A549 (cell line): ENCODE data around the gene MMP2. TPM values are rescaled to one million over a fixed set of nuclear protein-coding genes. Genes with fewer than 3 reads are reported as not detected.

ENCODE experiments used
- ATAC-seq, 2 experiments: fragments of 200-7000 bp in 1 of 2; fragments of >200 bp in 1 of 2; cut with Nextera tagmentation in 1 of 2; cut with Tn5 transposase in 1 of 2; 3 replicates each; pipeline versions ENCODE4 v1.8.0 to v1.9.1; 2018 to 2020; ENCODE audit warnings: mild to moderate bottlenecking in 1 of 2, moderate library complexity in 1 of 2
- CTCF ChIA-PET: fragments of 300-600 bp; sonication (Branson Sonifier 250); formaldehyde crosslinking; extraction: SDS; loops from one replicate; lab custom pipeline; 2021; ENCODE audit warnings: antibody characterized with exemption, inconsistent platforms; lab: Yijun Ruan, JAX
- POLR2A ChIA-PET: fragments of 350-600 bp; formaldehyde crosslinking; extraction: SDS; loops from one replicate; lab custom pipeline; 2021; ENCODE audit warnings: antibody characterized with exemption, inconsistent platforms; lab: Yijun Ruan, JAX
- DNase-seq, 2 experiments: peaks; one replicate each; pipeline versions ENCODE4 v3.0.0 to v3.0.0-alpha.2; 2011 to 2016; ENCODE audit warnings: low read depth in 1 of 2, low spot score in 1 of 2
- FAIRE-seq: peaks from 2 replicates; lab custom pipeline; 2011; peaks lifted over from hg19 to GRCh38; lab: Jason Lieb, UNC
- H3K27ac ChIP-seq, 2 experiments: fragments of >200 bp; sonication (Bioruptor Twin); formaldehyde crosslinking; 3 replicates each; pipeline ENCODE4 v1.5.1; 2016 to 2017
- H3K4me1 ChIP-seq: fragments of >200 bp; sonication (Bioruptor Twin); formaldehyde crosslinking; 3 replicates; pipeline ENCODE4 v1.6.1; 2016
- H3K4me2 ChIP-seq: fragments of >200 bp; sonication (Bioruptor Twin); formaldehyde crosslinking; 3 replicates; pipeline ENCODE4 v1.6.1; 2016
- H3K4me3 ChIP-seq: fragments of >200 bp; sonication (Bioruptor Twin); formaldehyde crosslinking; 3 replicates; pipeline ENCODE4 v1.5.1; 2016
- H3K9me3 ChIP-seq: fragments of >200 bp; sonication (Bioruptor Twin); formaldehyde crosslinking; 3 replicates; pipeline ENCODE4 v1.6.1; 2016
- CBX2 ChIP-seq: fragments of 200-600 bp; sonication (generic); IDR thresholded peaks from 2 replicates; pipeline ENCODE4 v1.6.1; 2016; ENCODE audit warnings: low read depth, mild to moderate bottlenecking, borderline replicate concordance
- CEBPB ChIP-seq, 2 experiments: fragments of >200 bp in 1 of 2; sonication (Bioruptor Twin) in 1 of 2; formaldehyde crosslinking in 1 of 2; IDR thresholded peaks; 2 replicates each; pipeline ENCODE4 v1.6.1; 2012 to 2016
- EHF ChIP-seq: fragments of 250-450 bp; sonication (Bioruptor Pico); IDR thresholded peaks from 2 replicates; pipeline ENCODE4 v1.5.0; 2020; ENCODE audit warnings: mild to moderate bottlenecking
- ELK1 ChIP-seq: fragments of 150-350 bp; IDR thresholded peaks from 2 replicates; pipeline ENCODE4 v1.6.1; 2014; ENCODE audit warnings: low read depth, mild to moderate bottlenecking, low read length
- EP300 ChIP-seq, 2 experiments: fragments of >200 bp; sonication (Bioruptor Twin); formaldehyde crosslinking; IDR thresholded peaks; 2 replicates in 1 of 2; 3 replicates in 1 of 2; pipeline ENCODE4 v1.6.1; 2016 to 2017
- FOSB ChIP-seq: fragments of 250-450 bp; sonication (Bioruptor Pico); IDR thresholded peaks from 2 replicates; pipeline ENCODE4 v1.5.0; 2020; ENCODE audit warnings: mild to moderate bottlenecking, moderate library complexity
- HMGXB4 ChIP-seq: fragments of 250-450 bp; sonication (Bioruptor Pico); IDR thresholded peaks from 2 replicates; pipeline ENCODE4 v1.5.0; 2021; ENCODE audit warnings: mild to moderate bottlenecking, moderate library complexity, borderline replicate concordance
- HOXA7 ChIP-seq: fragments of 250-450 bp; sonication (Bioruptor Pico); IDR thresholded peaks from 2 replicates; pipeline ENCODE4 v1.5.0; 2020; ENCODE audit warnings: mild to moderate bottlenecking, moderate library complexity
- HOXB13 ChIP-seq: fragments of 250-450 bp; sonication (Bioruptor Pico); IDR thresholded peaks from 2 replicates; pipeline ENCODE4 v1.5.0; 2020; ENCODE audit warnings: low read depth, mild to moderate bottlenecking, moderate library complexity
- KDM5A ChIP-seq: fragments of 200-600 bp; sonication (generic); IDR thresholded peaks from 2 replicates; pipeline ENCODE4 v1.6.1; 2016; ENCODE audit warnings: antibody characterized with exemption, mild to moderate bottlenecking
- MAFK ChIP-seq: fragments of 450-650 bp; IDR thresholded peaks from 2 replicates; pipeline ENCODE4 v1.6.1; 2014; ENCODE audit not compliant: partially characterized antibody
- MYC ChIP-seq: IDR thresholded peaks from 2 replicates; pipeline ENCODE4 v1.6.1; 2012; ENCODE audit warnings: mild to moderate bottlenecking, inconsistent platforms, low read length, improper control_type of control experiment, borderline replicate concordance
- NR3C1 ChIP-seq: fragments of >200 bp; sonication (Bioruptor Twin); formaldehyde crosslinking; IDR thresholded peaks from 3 replicates; pipeline ENCODE4 v1.6.1; 2017
- POLR2A ChIP-seq: IDR thresholded peaks from 2 replicates; pipeline ENCODE4 v1.6.1; 2012; ENCODE audit warnings: mild to moderate bottlenecking, low read length
- RAD21 ChIP-seq, 2 experiments: fragments of >200 bp in 1 of 2; sonication (Bioruptor Twin) in 1 of 2; formaldehyde crosslinking in 1 of 2; IDR thresholded peaks in 1 of 2; conservative IDR thresholded peaks in 1 of 2; 2 replicates in 1 of 2; 3 replicates in 1 of 2; pipeline ENCODE4 v1.6.1; 2012 to 2018; ENCODE audit warnings: inconsistent platforms in 1 of 2
- RNF2 ChIP-seq: fragments of 200-600 bp; sonication (generic); IDR thresholded peaks from 2 replicates; pipeline ENCODE4 v1.6.1; 2016; ENCODE audit warnings: low read depth, mild to moderate bottlenecking, antibody characterized with exemption, moderate library complexity, borderline replicate concordance
- TFCP2L1 ChIP-seq: fragments of 250-450 bp; sonication (Bioruptor Pico); IDR thresholded peaks from 2 replicates; pipeline ENCODE4 v1.5.0; 2021; ENCODE audit warnings: mild to moderate bottlenecking
- TP53 ChIP-seq: fragments of 250-450 bp; sonication (Bioruptor Pico); IDR thresholded peaks from 2 replicates; pipeline ENCODE4 v1.5.0; 2021; ENCODE audit warnings: mild to moderate bottlenecking, moderate library complexity
- ZNF302 ChIP-seq: fragments of 250-450 bp; sonication (Bioruptor Pico); IDR thresholded peaks from 2 replicates; pipeline ENCODE4 v1.9.0; 2021; ENCODE audit warnings: inconsistent platforms, mild to moderate bottlenecking, moderate library complexity
- WGBS: methylation state at CpG from one replicate; pipeline ENCODE4 v1.1.6; 2017; ENCODE audit errors: missing lambda C conversion rate; 5-methylcytosine and 5-hydroxymethylcytosine counted together
- polyA plus RNA-seq, 4 experiments: library from polyadenylated mRNA; depleted of rRNA in 3 of 4; stranded (reverse); fragments of >200 nt; fragmentation: RNase III in 1 of 4; extraction: RNeasy Plus Mini Kit Qiagen cat#74134 plus additional on column Dnase treatment in 1 of 4; gene quantifications; 2 replicates in 3 of 4; 3 replicates in 1 of 4; pipeline ENCODE4 v1.2.3, GENCODE V29; 2011 to 2017
- TF ChIP-seq, protein P1 (sequence below): fragments of 200-600 bp; sonication (generic); IDR thresholded peaks from 2 replicates; pipeline ENCODE4 v1.6.1; 2016; ENCODE audit warnings: antibody characterized with exemption, mild to moderate bottlenecking, moderate library complexity

MMP2 gene
- polyA plus RNA-seq, 2 of the 4 experiments (the other 2 are of a cell fraction), result 11.5 to 11.8 TPM

DNA sequence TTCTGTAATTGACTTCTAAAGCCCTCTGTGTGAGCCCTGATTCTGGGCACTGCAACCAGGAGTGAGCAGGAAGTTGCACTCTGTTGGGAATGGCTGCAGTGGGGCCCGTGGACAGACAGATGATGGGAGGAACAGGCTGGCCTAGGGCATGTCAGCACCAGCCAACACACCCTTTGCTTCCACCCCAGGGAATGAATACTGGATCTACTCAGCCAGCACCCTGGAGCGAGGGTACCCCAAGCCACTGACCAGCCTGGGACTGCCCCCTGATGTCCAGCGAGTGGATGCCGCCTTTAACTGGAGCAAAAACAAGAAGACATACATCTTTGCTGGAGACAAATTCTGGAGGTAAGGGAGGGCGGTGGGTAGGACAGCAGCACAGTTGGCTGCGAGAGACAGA lies 19.1 kb downstream of the MMP2 start (continued):
- TF ChIP-seq HOXA7 (CRISPR knock-in tag), result no peak
- TF ChIP-seq RAD21 (conservative IDR thresholded peaks at IDR 0.05 in 1 of 2, IDR thresholded peaks at IDR 0.05 in 1 of 2), result no peak
- TF ChIP-seq HMGXB4 (CRISPR knock-in tag), result no peak
- TF ChIP-seq CEBPB (IDR thresholded peaks at IDR 0.05), result no peak
- TF ChIP-seq ELK1, result no peak

DNA sequence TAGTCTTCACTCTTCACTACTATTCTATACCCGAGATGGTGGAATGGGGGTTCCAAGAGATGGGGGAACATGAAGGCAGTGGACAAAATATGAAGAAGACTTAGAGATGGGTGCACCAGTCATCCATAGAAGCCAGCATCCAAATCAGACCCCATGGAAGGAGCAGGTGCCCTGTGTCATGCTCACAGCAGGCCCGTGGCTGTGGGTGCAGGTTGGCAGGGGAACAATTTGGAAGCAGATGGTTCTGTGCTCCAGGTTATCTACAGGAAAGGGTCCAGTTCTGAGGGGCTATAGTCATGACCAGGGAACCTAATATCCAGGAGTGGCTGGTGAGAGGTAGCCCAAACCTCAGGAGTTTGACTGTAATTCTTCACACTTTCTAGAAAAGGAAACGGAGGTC lies 20.3 kb downstream of the MMP2 start:
- no peaks in the 10 kb centered on the region for H3K9me3 ChIP-seq
- H3K27ac ChIP-seq, result no peak overlapping the region
- POLR2A ChIA-PET, result no interaction called here
- WGBS, result 52% methylated on average over 3 of the region's 3 CpGs
- ATAC-seq (no peak), FAIRE-seq (no peak), DNase-seq (no peak)
- TF ChIP-seq TFCP2L1 (CRISPR knock-in tag), result no peak
- TF ChIP-seq POLR2A, result no peak
- TF ChIP-seq, protein P1, sequence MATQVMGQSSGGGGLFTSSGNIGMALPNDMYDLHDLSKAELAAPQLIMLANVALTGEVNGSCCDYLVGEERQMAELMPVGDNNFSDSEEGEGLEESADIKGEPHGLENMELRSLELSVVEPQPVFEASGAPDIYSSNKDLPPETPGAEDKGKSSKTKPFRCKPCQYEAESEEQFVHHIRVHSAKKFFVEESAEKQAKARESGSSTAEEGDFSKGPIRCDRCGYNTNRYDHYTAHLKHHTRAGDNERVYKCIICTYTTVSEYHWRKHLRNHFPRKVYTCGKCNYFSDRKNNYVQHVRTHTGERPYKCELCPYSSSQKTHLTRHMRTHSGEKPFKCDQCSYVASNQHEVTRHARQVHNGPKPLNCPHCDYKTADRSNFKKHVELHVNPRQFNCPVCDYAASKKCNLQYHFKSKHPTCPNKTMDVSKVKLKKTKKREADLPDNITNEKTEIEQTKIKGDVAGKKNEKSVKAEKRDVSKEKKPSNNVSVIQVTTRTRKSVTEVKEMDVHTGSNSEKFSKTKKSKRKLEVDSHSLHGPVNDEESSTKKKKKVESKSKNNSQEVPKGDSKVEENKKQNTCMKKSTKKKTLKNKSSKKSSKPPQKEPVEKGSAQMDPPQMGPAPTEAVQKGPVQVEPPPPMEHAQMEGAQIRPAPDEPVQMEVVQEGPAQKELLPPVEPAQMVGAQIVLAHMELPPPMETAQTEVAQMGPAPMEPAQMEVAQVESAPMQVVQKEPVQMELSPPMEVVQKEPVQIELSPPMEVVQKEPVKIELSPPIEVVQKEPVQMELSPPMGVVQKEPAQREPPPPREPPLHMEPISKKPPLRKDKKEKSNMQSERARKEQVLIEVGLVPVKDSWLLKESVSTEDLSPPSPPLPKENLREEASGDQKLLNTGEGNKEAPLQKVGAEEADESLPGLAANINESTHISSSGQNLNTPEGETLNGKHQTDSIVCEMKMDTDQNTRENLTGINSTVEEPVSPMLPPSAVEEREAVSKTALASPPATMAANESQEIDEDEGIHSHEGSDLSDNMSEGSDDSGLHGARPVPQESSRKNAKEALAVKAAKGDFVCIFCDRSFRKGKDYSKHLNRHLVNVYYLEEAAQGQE, result no peak
- no peak for TF ChIP-seq EHF
- no peak for TF ChIP-seq EP300 (IDR thresholded peaks at IDR 0.05)
- CTCF ChIA-PET, result no interaction called here
- H3K4me2 ChIP-seq, result no peak overlapping the region
- H3K4me1 ChIP-seq, result peaks cover 18% of the 10 kb centered on the region
- no peak overlapping the region for H3K4me3 ChIP-seq

DNA sequence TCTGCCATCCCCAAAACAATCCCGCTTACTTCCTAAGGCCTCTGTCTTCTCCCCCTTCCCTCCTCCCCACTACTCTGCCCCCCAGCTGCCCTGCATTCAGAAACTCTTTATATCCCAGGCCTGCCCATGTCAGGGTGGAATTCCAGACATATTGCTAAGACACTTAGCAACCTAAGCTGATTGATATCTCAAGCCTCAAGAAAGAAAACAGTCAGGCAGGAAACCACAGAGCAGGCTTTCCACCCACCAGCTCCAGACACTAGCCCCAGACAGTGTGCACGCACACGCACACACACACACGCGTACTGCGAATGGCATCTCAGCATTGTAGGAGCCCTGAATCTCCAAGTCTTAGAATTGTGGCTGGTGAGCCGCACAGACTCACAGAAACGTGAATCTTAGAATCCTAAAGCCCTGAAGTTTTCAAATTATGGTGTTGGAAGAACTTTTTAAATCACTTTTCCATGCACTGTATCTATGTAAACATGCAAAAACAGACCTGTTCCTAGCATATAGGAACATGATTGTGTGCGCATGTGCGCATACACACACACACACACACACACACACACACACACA lies 21.0 kb downstream of the MMP2 start:
- ATAC-seq (peak in 1 of 2 experiments; percentile 25; a peak in 3 of 6 replicates), DNase-seq (peak in 1 of 2 experiments; percentile 40), FAIRE-seq (no peak)
- POLR2A ChIA-PET, result no interaction called here
- Histone ChIP-seq H3K9me3 (no peaks in the 10 kb centered on the region), H3K27ac (peak overlapping the region in 1 of 2 experiments; percentile 55; a peak in 3 of 6 replicates), H3K4me1 (peaks cover 18% of the 10 kb centered on the region), H3K4me2 (no peak overlapping the region), H3K4me3 (no peak overlapping the region)
- CTCF ChIA-PET, result interaction anchor here (0.8 to 5.5 kb wide), 3 partner anchors 15 to 35 kb away, joined by 3 to 54 read pairs (median 3); no protein-coding TSS in a partner anchor
- TF ChIP-seq NR3C1 (no peak), TP53 (CRISPR knock-in tag) (no peak), HOXB13 (no peak), HOXA7 (CRISPR knock-in tag) (no peak), MAFK (no peak), FOSB (CRISPR knock-in tag) (no peak), ZNF302 (no peak), KDM5A (no peak), ELK1 (no peak), CBX2 (no peak), MYC (no peak), RNF2 (no peak)
- 88% methylated on average over 10 of the region's 10 CpGs for WGBS
